Activated CD4-positive, alpha-beta T cell treated with anti-CD3 and anti-CD28 coated beads, Interleukin-2, amount 50 U/mL, for 24 hours (primary cell): ENCODE measurements around the gene NRP1.
"Not testable (repeated sequence)": the region's sequence is repeated elsewhere in the genome, so short reads cannot be mapped to it uniquely, and the experiment has no call there.

Source experiments
- DNase-seq, 2 donors: peaks; one replicate each; pipeline ENCODE4 v3.0.0-alpha.2; 2020; ENCODE audit warnings: low read depth in 1 of 2, low spot score in 1 of 2

Gene NRP1

GRCh38 chr10:33153968-33154327 is 180.5 kb downstream of the NRP1 start:
- DNase-seq = no peak

- DNase-seq = no peak
These were observed 181.1 kb downstream of the NRP1 start for GRCh38 chr10:33153251-33153967.

GRCh38 chr10:33152750-33153149 is 181.7 kb downstream of the NRP1 start:
- no peak for DNase-seq

- no peak for DNase-seq
These were observed 182.3 kb downstream of the NRP1 start for GRCh38 chr10:33152146-33152545.

GRCh38 chr10:33151344-33151864 is 183.1 kb downstream of the NRP1 start:
- DNase-seq = no peak

- DNase-seq = no peak
These were observed 183.6 kb downstream of the NRP1 start for GRCh38 chr10:33150889-33151288.

GRCh38 chr10:33150146-33150545 is 184.3 kb downstream of the NRP1 start:
- DNase-seq = no peak

- no peak for DNase-seq
These were observed 187.5 kb downstream of the NRP1 start for GRCh38 chr10:33147013-33147310.

GRCh38 chr10:33146189-33147012 is 188.1 kb downstream of the NRP1 start:
- no peak for DNase-seq

GRCh38 chr10:33145451-33146188 is 188.8 kb downstream of the NRP1 start:
- no peak for DNase-seq

GRCh38 chr10:33143160-33143728 is 191.2 kb downstream of the NRP1 start:
- peak in 1 of 2 donors; percentile 70 for DNase-seq

GRCh38 chr10:33142295-33142694 is 192.2 kb downstream of the NRP1 start:
- no peak for DNase-seq

- DNase-seq = no peak
These were observed 193.2 kb downstream of the NRP1 start for GRCh38 chr10:33141251-33141650.

GRCh38 chr10:33139181-33139646 is 195.3 kb downstream of the NRP1 start:
- DNase-seq = peak in 1 of 2 donors; percentile 54

- DNase-seq = not testable (repeated sequence)
These were observed 195.8 kb downstream of the NRP1 start for GRCh38 chr10:33138686-33139085.

GRCh38 chr10:33137356-33138005 is 197.0 kb downstream of the NRP1 start:
- no peak for DNase-seq

GRCh38 chr10:33136781-33137180 is 197.7 kb downstream of the NRP1 start:
- peak in 1 of 2 donors; percentile 47 for DNase-seq

GRCh38 chr10:33136271-33136670 is 198.2 kb downstream of the NRP1 start:
- no peak for DNase-seq

- peak; percentile 47 to 82 for DNase-seq
These were observed 200.3 kb downstream of the NRP1 start for GRCh38 chr10:33134011-33134751.

- no peak for DNase-seq
These were observed 200.9 kb downstream of the NRP1 start for GRCh38 chr10:33133557-33133956.
